Measurements from ENCODE around the gene ZBED4.
"Not testable (repeated sequence)": the region's sequence is repeated elsewhere in the genome, so short reads cannot be mapped to it uniquely, and the experiment has no call there.

ZBED4 gene

GRCh38 chr22:49852898-49853894 is at the start of gene ZBED4:
Gene ZBED4 (plus strand): TSS chr22:49853844. CDS start chr22:49883663, 29,819 bp downstream.
- DNase-seq (ENCODE audit: low read depth, low spot score), result peak; percentile 97

- no peak for DNase-seq (ENCODE audit: low read depth, low spot score)
These were observed 46.5 kb upstream of the ZBED4 start for GRCh38 chr22:49807129-49807528.

GRCh38 chr22:49807780-49808708 is 45.6 kb upstream of the ZBED4 start:
- DNase-seq (ENCODE audit: low read depth, low spot score), result no peak

- DNase-seq (ENCODE audit: low read depth, low spot score), result no peak
These were observed 43.2 kb upstream of the ZBED4 start for GRCh38 chr22:49810363-49811019.

GRCh38 chr22:49811020-49811791 is 42.4 kb upstream of the ZBED4 start:
- no peak for DNase-seq (ENCODE audit: low read depth, low spot score)

GRCh38 chr22:49812838-49813237 is 40.8 kb upstream of the ZBED4 start:
- no peak for DNase-seq (ENCODE audit: low read depth, low spot score)

GRCh38 chr22:49814164-49814686 is 39.4 kb upstream of the ZBED4 start:
- DNase-seq (ENCODE audit: low read depth, low spot score), result no peak

- no peak for DNase-seq (ENCODE audit: low read depth, low spot score)
These were observed 38.8 kb upstream of the ZBED4 start for GRCh38 chr22:49814856-49815255.

GRCh38 chr22:49815641-49816091 is 38.0 kb upstream of the ZBED4 start:
- no peak for DNase-seq (ENCODE audit: low read depth, low spot score)

- DNase-seq (ENCODE audit: low read depth, low spot score), result no peak
These were observed 36.3 kb upstream of the ZBED4 start for GRCh38 chr22:49817359-49817758.

GRCh38 chr22:49820984-49821383 is 32.7 kb upstream of the ZBED4 start:
- DNase-seq (ENCODE audit: low read depth, low spot score), result no peak

GRCh38 chr22:49821741-49822140 is 31.9 kb upstream of the ZBED4 start:
- DNase-seq (ENCODE audit: low read depth, low spot score), result not testable (repeated sequence)

- DNase-seq (ENCODE audit: low read depth, low spot score), result no peak
These were observed 30.2 kb upstream of the ZBED4 start for GRCh38 chr22:49823289-49824045.

- no peak for DNase-seq (ENCODE audit: low read depth, low spot score)
These were observed 29.3 kb upstream of the ZBED4 start for GRCh38 chr22:49824185-49824925.

- DNase-seq (ENCODE audit: low read depth, low spot score), result no peak
These were observed 28.7 kb upstream of the ZBED4 start for GRCh38 chr22:49824936-49825335.

GRCh38 chr22:49825436-49825835 is 28.2 kb upstream of the ZBED4 start:
- DNase-seq (ENCODE audit: low read depth, low spot score), result no peak

GRCh38 chr22:49825944-49826602 is 27.6 kb upstream of the ZBED4 start:
- DNase-seq (ENCODE audit: low read depth, low spot score), result no peak

GRCh38 chr22:49826603-49827270 is 26.9 kb upstream of the ZBED4 start:
- DNase-seq (ENCODE audit: low read depth, low spot score), result no peak
